Thoracic aorta (tissue), 2 donors: Measurements from ENCODE around the gene SHMT1. TPM values are rescaled to one million over a fixed set of nuclear protein-coding genes. Genes with fewer than 3 reads are reported as not detected.

Source experiments
- ATAC-seq: fragments of 150-250 bp; one replicate; pipeline ENCODE4 v1.8.0; 2017; ENCODE audit warnings: low read depth; ENCODE audit not compliant: insufficient number of reproducible peaks, low FRiP score
- DNase-seq: peaks from one replicate; pipeline ENCODE4 v3.0.0-alpha.2; 2020; ENCODE audit warnings: low spot score
- H3K27ac ChIP-seq, 2 donors: fragments of 200-600 bp; sonication (generic); 1 replicate in 1 of 2; 2 replicates in 1 of 2; pipeline ENCODE4 v1.5.1; 2016; ENCODE audit warnings: mild to moderate bottlenecking in 2 of 2, moderate library complexity in 2 of 2
- H3K27me3 ChIP-seq: fragments of 200-600 bp; sonication (generic); replicated peaks from 2 replicates; pipeline ENCODE4 v1.6.0; 2016; ENCODE audit warnings: mild to moderate bottlenecking; ENCODE audit not compliant: insufficient read depth
- H3K36me3 ChIP-seq: fragments of 200-600 bp; sonication (generic); one replicate; pipeline ENCODE4 v1.5.1; 2016
- H3K4me1 ChIP-seq, 2 donors: fragments of 200-600 bp; sonication (generic); 1 replicate in 1 of 2; 2 replicates in 1 of 2; pipeline versions ENCODE4 v1.5.1 to v1.6.0; 2016; ENCODE audit warnings: low read depth in 2 of 2, mild to moderate bottlenecking in 1 of 2; ENCODE audit not compliant: control insufficient read depth in 1 of 2
- H3K4me3 ChIP-seq: fragments of 200-600 bp; sonication (generic); 2 replicates; pipeline ENCODE4 v1.5.1; 2016; ENCODE audit warnings: mild to moderate bottlenecking
- H3K9me3 ChIP-seq: fragments of 200-600 bp; sonication (generic); 2 replicates; pipeline ENCODE4 v1.5.1; 2016
- CTCF ChIP-seq: fragments of 200-600 bp; sonication (generic); IDR thresholded peaks from one replicate; pipeline ENCODE4 v1.5.1; 2019; ENCODE audit warnings: antibody characterized with exemption
- total RNA-seq, 2 donors: library from RNA; depleted of rRNA; stranded (reverse); fragments of >200 nt; gene quantifications; one replicate each; pipeline versions ENCODE4 v1.1.0 to v1.2.3, GENCODE V29; 2016

The SHMT1 gene
- total RNA-seq, 2 donors from 2014 or later: 15.9 to 28.0 TPM

DNA sequence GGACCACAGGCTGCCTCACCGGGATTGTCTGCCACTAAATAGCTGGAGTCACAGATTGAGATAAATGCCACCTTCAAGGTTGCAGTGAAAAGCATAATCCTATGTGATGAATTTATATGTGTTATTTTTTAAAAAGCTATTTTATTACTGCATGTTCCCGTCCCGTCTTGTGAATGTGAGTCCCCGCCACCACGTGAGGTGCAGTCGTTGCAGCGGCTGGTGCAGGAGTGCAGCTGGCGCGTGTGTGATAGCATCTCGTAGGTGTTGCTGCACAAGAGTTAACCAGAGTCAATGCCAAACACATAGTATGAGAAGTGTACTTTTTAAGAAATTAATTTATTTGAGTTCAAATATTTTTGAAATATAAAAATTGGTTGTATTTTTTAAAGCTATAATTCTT is 35.8 kb downstream of the SHMT1 start:
- DNase-seq (no peak), ATAC-seq (no peak)
- H3K36me3 ChIP-seq: peaks cover 54% of the 10 kb centered on the region
- H3K27me3 ChIP-seq: no peaks in the 10 kb centered on the region
- no peak for TF ChIP-seq CTCF
- no peak overlapping the region for H3K27ac ChIP-seq
- H3K4me1 ChIP-seq: no peaks in the 10 kb centered on the region
- H3K9me3 ChIP-seq: no peaks in the 10 kb centered on the region
- no peak overlapping the region for H3K4me3 ChIP-seq

- Histone ChIP-seq H3K4me1 (no peaks in the 10 kb centered on the region), H3K27me3 (no peaks in the 10 kb centered on the region), H3K9me3 (no peaks in the 10 kb centered on the region), H3K27ac (no peak overlapping the region), H3K36me3 (peaks cover 53% of the 10 kb centered on the region), H3K4me3 (no peak overlapping the region)
- no peak for DNase-seq
- ATAC-seq: no peak
- no peak for TF ChIP-seq CTCF
Measured at GRCh38 chr17:18327093-18327492, 36.3 kb downstream of the SHMT1 start.

DNA sequence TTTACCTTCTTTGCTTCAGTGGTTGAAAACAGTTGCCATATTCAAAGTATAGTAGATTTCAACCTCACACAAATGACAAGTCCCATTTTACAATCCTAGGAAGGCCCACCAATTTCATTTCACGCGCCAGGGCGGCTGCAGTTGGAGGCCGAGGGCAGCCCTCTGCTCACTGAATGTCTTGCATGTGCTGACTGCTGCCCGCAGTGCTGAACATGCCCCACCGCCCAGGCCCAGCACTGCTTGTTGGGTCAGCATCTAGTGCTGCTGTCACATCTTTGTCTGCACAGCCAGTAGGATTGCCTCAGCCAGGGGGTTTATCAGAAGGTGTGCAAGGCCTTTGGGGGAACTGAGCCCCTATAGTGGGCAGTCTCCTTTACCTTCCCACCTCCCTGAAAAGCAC is 36.8 kb downstream of the SHMT1 start:
- Histone ChIP-seq H3K27ac (no peak overlapping the region), H3K27me3 (no peaks in the 10 kb centered on the region), H3K9me3 (no peaks in the 10 kb centered on the region), H3K4me3 (no peak overlapping the region), H3K36me3 (peaks cover 49% of the 10 kb centered on the region), H3K4me1 (no peaks in the 10 kb centered on the region)
- no peak for TF ChIP-seq CTCF
- no peak for DNase-seq
- no peak for ATAC-seq

GRCh38 chr17:18326039-18326438 is 37.3 kb downstream of the SHMT1 start:
- ATAC-seq: no peak
- no peak for DNase-seq

More at GRCh38 chr17:18326039-18326438, 37.3 kb downstream of the SHMT1 start:
- Histone ChIP-seq H3K9me3 (no peaks in the 10 kb centered on the region), H3K36me3 (peaks cover 44% of the 10 kb centered on the region), H3K4me1 (no peaks in the 10 kb centered on the region), H3K4me3 (no peak overlapping the region), H3K27me3 (no peaks in the 10 kb centered on the region), H3K27ac (no peak overlapping the region)
- TF ChIP-seq CTCF: no peak
